ENCODE measurements around the gene CCDC88C. TPM values are rescaled to one million over a fixed set of nuclear protein-coding genes. Genes with fewer than 3 reads are reported as not detected.
"Not testable (repeated sequence)": the region's sequence is repeated elsewhere in the genome, so short reads cannot be mapped to it uniquely, and the experiment has no call there.

The CCDC88C gene
- total RNA-seq, 1 donor from 2014 or later = 68.0 TPM

DNA sequence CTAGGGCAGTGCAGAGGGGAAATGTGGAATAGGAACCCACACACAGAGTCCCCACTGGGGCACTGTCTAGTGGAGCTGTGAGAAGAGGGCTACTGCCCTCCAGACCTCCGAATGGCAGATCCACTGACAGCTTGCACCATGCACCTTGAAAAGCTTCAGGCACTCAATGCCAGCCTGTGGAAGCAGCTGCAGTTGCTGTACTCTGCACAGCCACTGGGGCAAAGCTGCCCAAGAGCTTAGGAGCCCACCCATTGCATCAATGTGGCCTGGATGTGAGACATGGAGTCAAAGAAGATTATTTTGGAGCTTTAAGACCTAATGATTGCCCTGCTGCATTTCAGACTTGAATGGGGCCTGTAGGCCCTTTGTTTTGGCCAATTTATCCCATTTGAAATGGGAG, 21.7 kb upstream of the CCDC88C start:
- no peak for TF ChIP-seq CTCF (IDR thresholded peaks at IDR 0.05; ENCODE audit: partially characterized antibody, unreplicated experiment)
- H3K27ac Mint-ChIP-seq (ENCODE audit: unreplicated experiment) = no peak overlapping the region
- peaks cover 9% of the 10 kb centered on the region for H3K9me3 Mint-ChIP-seq (ENCODE audit: unreplicated experiment)
- peaks cover 2% of the 10 kb centered on the region for H3K27me3 Mint-ChIP-seq (ENCODE audit: unreplicated experiment)
- DNase-seq = no peak
- H3K4me1 Mint-ChIP-seq (ENCODE audit: low read depth, unreplicated experiment) = no peaks in the 10 kb centered on the region
- H3K36me3 Mint-ChIP-seq (ENCODE audit: unreplicated experiment) = peaks cover 17% of the 10 kb centered on the region
- no peak overlapping the region for H3K4me3 Mint-ChIP-seq (ENCODE audit: unreplicated experiment)

GRCh38 chr14:91438845-91439244, 21.2 kb upstream of the CCDC88C start:
- no peaks in the 10 kb centered on the region for H3K4me1 Mint-ChIP-seq (ENCODE audit: low read depth, unreplicated experiment)
- peaks cover 17% of the 10 kb centered on the region for H3K36me3 Mint-ChIP-seq (ENCODE audit: unreplicated experiment)
- peaks cover 2% of the 10 kb centered on the region for H3K27me3 Mint-ChIP-seq (ENCODE audit: unreplicated experiment)
- no peak for DNase-seq
- TF ChIP-seq CTCF (IDR thresholded peaks at IDR 0.05; ENCODE audit: partially characterized antibody, unreplicated experiment) = no peak
- no peak overlapping the region for H3K4me3 Mint-ChIP-seq (ENCODE audit: unreplicated experiment)
- no peak overlapping the region for H3K27ac Mint-ChIP-seq (ENCODE audit: unreplicated experiment)
- H3K9me3 Mint-ChIP-seq (ENCODE audit: unreplicated experiment) = peaks cover 9% of the 10 kb centered on the region

DNA sequence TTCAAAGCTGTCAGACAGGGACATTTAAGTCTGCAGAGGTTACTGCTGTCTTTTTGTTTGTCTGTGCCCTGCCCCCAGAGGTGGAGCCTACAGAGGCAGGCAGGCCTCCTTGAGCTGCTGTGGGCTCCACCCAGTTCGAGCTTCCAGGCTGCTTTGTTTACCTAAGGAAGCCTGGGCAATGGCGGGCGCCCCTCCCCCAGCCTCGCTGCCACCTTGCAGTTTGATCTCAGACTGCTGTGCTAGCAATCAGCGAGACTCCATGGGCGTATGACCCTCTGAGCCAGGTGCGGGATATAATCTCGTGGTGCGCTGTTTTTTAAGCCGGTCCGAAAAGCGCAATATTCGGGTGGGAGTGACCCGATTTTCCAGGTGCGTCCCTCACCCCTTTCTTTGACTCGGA, 18.6 kb upstream of the CCDC88C start:
- H3K36me3 Mint-ChIP-seq (ENCODE audit: unreplicated experiment) = peaks cover 13% of the 10 kb centered on the region
- H3K4me3 Mint-ChIP-seq (ENCODE audit: unreplicated experiment); H3K4me1 Mint-ChIP-seq (ENCODE audit: low read depth, unreplicated experiment); DNase-seq; H3K27ac Mint-ChIP-seq (ENCODE audit: unreplicated experiment); H3K27me3 Mint-ChIP-seq (ENCODE audit: unreplicated experiment); H3K9me3 Mint-ChIP-seq (ENCODE audit: unreplicated experiment): not testable (repeated sequence)

DNA sequence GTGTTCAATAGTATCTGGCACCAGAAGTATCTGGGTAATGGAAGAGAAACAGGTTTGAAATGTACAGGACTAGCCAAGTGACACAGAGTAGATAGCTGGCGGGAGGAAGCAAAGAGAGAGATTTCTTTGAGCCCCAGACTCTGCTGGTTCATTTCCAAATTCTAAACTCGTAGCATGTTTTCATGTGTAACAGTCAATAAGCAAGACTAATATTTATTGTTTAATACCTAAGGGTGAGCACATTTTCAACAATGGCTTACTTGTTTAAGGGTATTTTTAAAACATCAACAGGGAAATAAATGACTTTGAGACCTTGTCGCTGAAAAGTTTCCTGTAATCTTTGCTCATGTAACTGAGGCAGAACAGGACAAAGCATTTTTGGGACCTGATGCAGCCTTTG, 11.8 kb upstream of the CCDC88C start:
- H3K9me3 Mint-ChIP-seq (ENCODE audit: unreplicated experiment) = no peaks in the 10 kb centered on the region
- H3K27me3 Mint-ChIP-seq (ENCODE audit: unreplicated experiment) = no peaks in the 10 kb centered on the region
- peaks cover 7% of the 10 kb centered on the region for H3K36me3 Mint-ChIP-seq (ENCODE audit: unreplicated experiment)
- no peak for DNase-seq
- no peak overlapping the region for H3K27ac Mint-ChIP-seq (ENCODE audit: unreplicated experiment)
- TF ChIP-seq CTCF (IDR thresholded peaks at IDR 0.05; ENCODE audit: partially characterized antibody, unreplicated experiment) = no peak
- no peak overlapping the region for H3K4me3 Mint-ChIP-seq (ENCODE audit: unreplicated experiment)
- no peaks in the 10 kb centered on the region for H3K4me1 Mint-ChIP-seq (ENCODE audit: low read depth, unreplicated experiment)

DNA sequence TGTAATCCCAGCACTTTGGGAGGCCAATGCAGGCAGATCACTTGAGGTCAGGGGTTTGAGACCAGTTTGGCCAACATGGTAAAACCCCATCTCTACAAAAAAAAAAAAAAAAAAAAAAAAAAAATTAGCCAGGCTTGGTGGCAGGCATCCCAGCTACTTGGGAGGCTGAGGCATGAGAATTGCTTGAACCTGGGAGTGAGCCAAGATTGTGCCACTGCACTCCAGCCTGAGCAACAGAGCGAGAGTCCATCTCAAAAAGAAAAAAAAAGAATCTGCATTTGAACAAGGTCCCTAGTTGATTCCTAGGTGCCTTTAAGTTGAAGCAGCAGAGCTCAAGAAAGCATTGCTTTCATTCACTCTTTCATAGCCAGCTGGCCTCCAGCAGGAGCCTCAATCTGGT, 11.3 kb upstream of the CCDC88C start:
- H3K4me1 Mint-ChIP-seq (ENCODE audit: low read depth, unreplicated experiment); H3K27ac Mint-ChIP-seq (ENCODE audit: unreplicated experiment): not testable (repeated sequence)

DNA sequence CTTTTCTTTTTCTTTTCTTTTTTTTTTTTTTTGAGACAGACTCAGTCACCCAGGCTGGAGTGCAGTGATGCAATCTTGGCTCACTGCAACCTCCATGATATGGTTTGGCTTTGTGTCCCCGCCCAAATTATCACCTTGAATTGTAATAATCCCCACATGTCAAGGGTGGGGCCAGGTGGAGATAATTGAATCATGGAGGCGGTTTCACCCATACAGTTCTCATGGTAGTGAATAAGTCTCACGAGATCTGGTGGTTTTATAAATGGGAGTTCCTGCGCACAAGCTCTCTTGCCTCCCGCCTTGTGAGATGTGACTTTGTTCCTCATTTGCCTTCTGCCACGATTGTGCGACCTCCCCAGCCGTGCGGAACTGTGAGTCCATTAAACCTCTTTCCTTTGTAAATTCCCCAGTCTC, 7.9 kb upstream of the CCDC88C start:
- H3K4me3 Mint-ChIP-seq (ENCODE audit: unreplicated experiment) = not testable (repeated sequence)

More for the DNA sequence above, 11.3 kb upstream of the CCDC88C start:
- DNase-seq; H3K36me3 Mint-ChIP-seq (ENCODE audit: unreplicated experiment); H3K27me3 Mint-ChIP-seq (ENCODE audit: unreplicated experiment); H3K4me3 Mint-ChIP-seq (ENCODE audit: unreplicated experiment); H3K9me3 Mint-ChIP-seq (ENCODE audit: unreplicated experiment): not testable (repeated sequence)

More for the DNA sequence above, 7.9 kb upstream of the CCDC88C start:
- H3K36me3 Mint-ChIP-seq (ENCODE audit: unreplicated experiment); H3K27me3 Mint-ChIP-seq (ENCODE audit: unreplicated experiment); H3K4me1 Mint-ChIP-seq (ENCODE audit: low read depth, unreplicated experiment); H3K27ac Mint-ChIP-seq (ENCODE audit: unreplicated experiment); H3K9me3 Mint-ChIP-seq (ENCODE audit: unreplicated experiment); DNase-seq: not testable (repeated sequence)

Measured in glutamatergic neuron (in vitro differentiated cells).